Stimulated activated CD4-positive, alpha-beta T cell treated with anti-CD3 and anti-CD28 coated beads, Interleukin-12 subunit alpha, Interleukin-12 subunit beta, amount 100 ng/mL, for 4 hours (primary cell): ENCODE measurements around the gene NFYC.
"Not testable (repeated sequence)": the region's sequence is repeated elsewhere in the genome, so short reads cannot be mapped to it uniquely, and the experiment has no call there.

Experiments
- DNase-seq: peaks from one replicate; pipeline ENCODE4 v3.0.0-alpha.2; 2020

The NFYC gene

GRCh38 chr1:40708750-40709099 lies 17.2 kb downstream of the NFYC start:
- DNase-seq, result no peak

- peak; percentile 47 for DNase-seq
Observed at GRCh38 chr1:40709100-40709801, 17.7 kb downstream of the NFYC start.

GRCh38 chr1:40709802-40710278 lies 18.3 kb downstream of the NFYC start:
- no peak for DNase-seq

DNA sequence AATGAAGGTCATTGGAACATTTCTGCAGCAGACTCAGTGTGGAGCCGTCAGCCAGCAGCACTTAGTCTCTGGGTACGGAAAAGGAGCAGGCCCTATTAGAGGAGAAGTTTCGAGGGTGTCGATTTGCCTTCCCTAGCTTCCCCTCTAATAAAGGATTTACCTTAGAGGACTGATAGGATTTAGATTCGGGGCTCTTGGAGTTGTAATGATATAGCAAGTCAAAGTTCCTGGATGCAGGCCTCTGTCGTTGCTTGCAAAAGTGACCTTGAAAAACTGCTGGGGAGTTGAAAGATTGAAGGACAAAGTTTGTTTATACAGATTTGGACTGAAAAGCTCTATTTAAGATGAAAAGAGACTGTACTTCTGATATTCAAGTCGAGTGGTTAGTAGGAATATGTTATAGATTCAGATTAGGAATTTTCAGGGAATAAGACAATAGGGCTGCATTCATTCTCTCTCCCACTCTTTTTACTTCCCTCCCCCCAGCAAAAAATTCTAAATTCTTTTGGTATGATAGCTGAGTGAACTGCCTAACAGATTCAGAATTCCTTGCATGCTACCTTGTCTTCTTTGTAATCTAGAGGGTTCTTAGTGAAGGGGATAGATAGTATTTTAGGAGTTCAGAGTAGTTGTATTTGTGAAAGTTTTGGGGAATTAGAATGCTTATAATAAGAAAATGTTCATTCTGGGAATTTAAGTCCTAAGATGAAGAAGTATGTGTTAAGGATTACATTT lies 19.2 kb downstream of the NFYC start:
- no peak for DNase-seq

DNA sequence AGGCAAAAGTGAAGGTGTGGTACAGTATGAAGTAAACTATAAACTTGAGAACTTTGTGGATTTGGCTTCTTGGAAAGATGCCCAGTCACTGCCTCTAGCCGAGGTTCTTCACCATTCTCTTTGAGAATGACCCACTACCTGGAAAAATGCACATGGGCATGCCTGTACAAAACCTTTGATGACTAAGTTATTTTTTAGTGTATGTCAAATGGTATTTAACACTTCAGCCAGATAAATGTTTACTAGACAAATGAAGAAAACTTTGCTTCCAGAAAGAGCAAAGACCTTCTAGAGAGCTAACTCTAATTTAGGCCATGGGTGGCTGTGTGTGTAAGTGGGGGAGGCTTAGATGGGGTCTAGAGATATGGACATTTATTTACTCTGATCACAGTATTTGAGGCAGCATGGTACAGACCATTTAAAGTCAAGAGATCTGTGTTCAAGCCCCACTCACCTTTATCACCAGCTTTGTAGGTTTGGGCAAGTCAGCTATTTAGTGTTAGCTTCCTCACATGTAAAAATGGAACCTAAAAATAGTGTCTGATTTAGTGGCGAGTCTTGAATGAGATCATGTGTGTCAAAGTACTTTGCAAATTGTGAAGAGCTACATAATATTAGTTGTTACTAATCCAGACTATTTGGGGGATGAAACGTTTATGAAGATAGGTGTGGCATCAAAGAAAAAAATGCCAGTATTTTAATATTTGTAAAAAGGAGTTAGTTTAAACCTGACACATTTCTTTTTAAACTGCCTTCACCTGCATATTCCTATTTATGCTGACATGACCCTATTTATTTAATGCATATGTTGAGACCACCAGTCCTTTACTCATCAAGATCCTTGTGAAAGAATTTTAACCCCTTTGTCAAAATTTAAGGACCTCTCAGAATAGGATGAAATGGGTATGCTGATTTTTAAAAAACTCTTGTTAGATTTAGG lies 20.2 kb downstream of the NFYC start:
- DNase-seq, result no peak

DNA sequence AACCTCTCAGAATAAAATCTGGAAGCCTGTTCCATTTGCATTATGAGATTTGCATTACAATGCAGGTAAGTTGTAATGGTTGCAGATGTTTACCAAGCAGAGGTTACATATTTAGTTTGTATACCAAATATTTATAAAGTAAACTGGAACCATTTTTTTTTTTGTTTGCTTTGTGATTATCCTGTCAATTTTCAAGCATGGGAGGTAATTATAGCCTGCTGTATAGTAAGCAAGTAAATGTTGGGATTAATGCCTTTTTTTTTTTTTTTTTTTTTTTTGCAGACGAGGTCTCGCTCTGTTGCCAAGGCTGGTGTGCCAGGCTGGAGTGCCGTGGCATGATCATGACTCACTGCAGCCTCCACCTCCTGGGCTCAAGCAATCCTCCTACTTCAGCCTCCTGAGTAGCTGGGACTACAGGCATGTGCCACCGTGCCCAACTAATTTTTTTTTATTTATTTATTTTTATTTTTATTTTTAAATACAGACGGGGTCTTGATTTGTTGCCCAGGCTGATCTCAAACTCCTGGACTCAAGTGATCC lies 21.0 kb downstream of the NFYC start:
- no peak for DNase-seq

DNA sequence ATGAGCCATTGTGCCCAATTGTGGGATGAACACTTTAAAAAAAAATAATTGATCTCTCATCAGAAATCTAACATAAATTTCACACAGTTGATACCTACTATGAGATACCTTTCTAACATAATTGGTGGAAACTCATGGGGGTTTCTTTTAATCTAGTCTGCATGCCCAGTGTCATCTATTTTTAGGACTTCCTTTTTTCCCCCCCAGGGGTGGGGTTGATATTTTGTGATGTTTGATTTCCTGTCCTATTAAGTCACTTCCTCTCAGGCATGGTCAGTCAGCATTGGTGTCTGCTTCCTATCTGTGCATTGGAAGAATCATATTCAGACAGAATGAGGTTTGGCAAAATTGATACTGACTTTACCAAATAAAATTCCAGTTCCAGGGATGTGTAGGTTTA lies 21.5 kb downstream of the NFYC start:
- no peak for DNase-seq

DNA sequence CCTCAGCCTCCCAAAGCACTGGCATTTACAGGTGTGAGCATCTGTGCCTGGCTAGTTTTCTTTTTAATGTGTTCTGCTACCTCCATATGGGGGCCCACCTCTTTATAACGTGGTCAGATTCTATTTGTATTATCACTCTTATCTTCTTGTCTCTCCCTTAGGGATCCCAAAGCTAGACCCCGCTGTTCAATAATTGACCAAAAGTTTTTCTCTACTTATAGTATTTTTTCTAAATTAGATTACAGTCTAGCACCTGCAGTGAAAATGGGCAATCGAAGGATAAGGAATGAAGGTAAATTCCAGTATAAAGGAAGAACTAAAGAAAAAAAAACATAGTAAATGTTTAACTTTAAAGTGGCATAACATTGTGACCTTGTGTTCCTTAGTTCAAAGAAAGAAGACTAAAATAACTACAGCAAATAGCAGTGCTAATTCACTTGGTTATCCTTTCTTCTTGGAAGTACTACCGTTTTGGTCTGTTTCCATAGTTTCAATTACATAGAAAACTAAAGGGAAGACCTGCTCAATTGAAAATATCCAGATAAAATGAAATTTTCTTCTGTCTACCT lies 24.1 kb downstream of the NFYC start:
- DNase-seq, result no peak

GRCh38 chr1:40717065-40717464 lies 25.6 kb downstream of the NFYC start:
- no peak for DNase-seq

DNA sequence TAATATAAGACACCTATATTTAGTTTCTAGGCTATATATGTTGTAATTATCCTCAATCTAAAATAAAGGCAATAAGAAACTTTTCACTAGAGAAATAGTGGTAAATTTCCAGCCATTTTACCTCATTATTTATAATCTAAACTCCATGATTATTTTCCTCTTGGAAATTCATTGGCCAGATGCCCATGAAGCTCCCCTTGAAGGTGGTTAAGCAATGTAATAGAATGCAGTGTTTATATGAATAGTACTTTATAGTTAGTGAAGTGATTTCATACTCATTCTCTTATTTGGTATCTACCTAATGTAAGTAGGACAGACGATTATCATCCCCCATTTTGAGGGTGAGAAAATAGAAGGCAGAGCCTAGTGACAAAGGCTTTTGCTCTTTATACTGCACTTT lies 26.5 kb downstream of the NFYC start:
- no peak for DNase-seq

GRCh38 chr1:40720493-40720892 lies 29.0 kb downstream of the NFYC start:
- no peak for DNase-seq

DNA sequence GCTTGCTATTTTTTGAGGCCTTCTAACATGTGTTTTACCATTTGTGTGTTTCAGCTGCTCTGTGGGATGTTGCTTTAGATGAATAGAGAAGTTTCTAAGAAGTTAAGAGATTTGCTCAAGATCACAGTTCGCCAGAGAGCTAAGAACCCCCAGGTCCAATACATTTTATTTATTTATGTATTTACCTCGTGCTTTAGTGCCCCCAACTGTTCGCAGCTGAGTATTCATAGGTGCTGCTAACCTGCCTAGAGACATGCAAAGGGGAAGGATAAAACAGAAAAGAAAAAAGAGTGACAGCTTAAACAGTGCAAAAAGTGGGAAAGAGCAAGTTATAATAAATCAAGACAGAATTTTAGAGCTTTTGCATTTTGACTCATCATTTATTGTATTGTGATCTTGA lies 31.1 kb downstream of the NFYC start:
- no peak for DNase-seq

DNA sequence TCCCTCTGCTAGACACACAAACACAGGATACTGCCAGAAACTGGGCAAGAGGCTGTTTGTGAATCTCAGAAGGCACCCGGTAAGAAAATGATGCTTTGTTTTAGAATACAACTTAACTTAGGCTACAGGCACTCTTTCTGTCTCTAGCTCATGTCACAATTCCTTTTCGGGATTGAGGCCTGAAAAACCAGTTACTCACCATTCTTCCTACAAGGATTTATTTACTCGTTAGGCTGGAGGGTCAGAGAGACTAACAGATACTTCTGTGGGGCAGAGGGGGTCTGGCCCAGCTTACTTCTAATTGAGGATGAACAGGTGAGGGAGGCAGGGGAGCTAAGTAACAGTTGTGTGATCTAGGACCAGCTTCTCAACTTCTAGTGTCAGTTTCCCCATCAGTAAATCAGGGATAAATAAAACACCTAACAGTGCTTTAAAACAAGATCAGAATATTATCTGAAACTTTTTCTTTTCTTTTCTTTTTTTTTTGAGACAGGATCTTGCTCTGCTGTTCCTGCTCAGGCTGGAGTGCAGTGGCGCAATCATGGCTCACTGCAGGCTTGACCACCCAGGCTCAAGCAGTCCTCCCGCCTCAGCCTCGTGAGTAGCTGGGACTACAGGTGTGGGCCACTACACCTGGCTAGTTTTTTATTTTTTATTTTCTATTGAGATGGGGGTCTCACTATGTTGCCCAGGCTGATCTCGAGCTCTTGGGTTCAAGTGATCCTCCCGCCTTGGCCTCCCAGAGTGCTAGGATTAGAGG lies 31.9 kb downstream of the NFYC start:
- DNase-seq, result no peak

GRCh38 chr1:40727662-40728061 lies 36.2 kb downstream of the NFYC start:
- DNase-seq, result not testable (repeated sequence)

GRCh38 chr1:40729316-40729862 lies 37.9 kb downstream of the NFYC start:
- not testable (repeated sequence) for DNase-seq

- DNase-seq, result no peak
Observed at GRCh38 chr1:40732756-40733301, 41.3 kb downstream of the NFYC start.

- no peak for DNase-seq
Observed at GRCh38 chr1:40734882-40735628, 43.6 kb downstream of the NFYC start.

GRCh38 chr1:40736085-40736531 lies 44.6 kb downstream of the NFYC start:
- DNase-seq, result no peak

GRCh38 chr1:40738831-40739230 lies 47.3 kb downstream of the NFYC start:
- DNase-seq, result no peak

GRCh38 chr1:40739455-40740008 lies 48.0 kb downstream of the NFYC start:
- DNase-seq, result no peak
